Pons (tissue), 1 donor: ENCODE measurements around the gene NHEJ1.

Experiments used
- DNase-seq: peaks from one replicate; pipeline ENCODE4 v3.0.0-alpha.2; 2016; ENCODE audit warnings: low spot score

Gene NHEJ1

GRCh38 chr2:219167997-219168396, 7.4 kb upstream of the NHEJ1 start:
- no peak for DNase-seq

GRCh38 chr2:219165058-219165911, 4.7 kb upstream of the NHEJ1 start:
- no peak for DNase-seq

- no peak for DNase-seq
These were observed 2.5 kb upstream of the NHEJ1 start for GRCh38 chr2:219163156-219163555.

- no peak for DNase-seq
These were observed 482 bp upstream of the NHEJ1 start for GRCh38 chr2:219161097-219161496.

- DNase-seq = no peak
These were observed 837 bp downstream of the NHEJ1 start for GRCh38 chr2:219159771-219160185.

GRCh38 chr2:219158586-219158985, 2.0 kb downstream of the NHEJ1 start:
- no peak for DNase-seq

GRCh38 chr2:219158025-219158424, 2.6 kb downstream of the NHEJ1 start:
- no peak for DNase-seq

- DNase-seq = no peak
These were observed 3.2 kb downstream of the NHEJ1 start for GRCh38 chr2:219157396-219157795.

- peak; percentile 86 for DNase-seq
These were observed 5.5 kb downstream of the NHEJ1 start for GRCh38 chr2:219155054-219155644.

GRCh38 chr2:219149667-219150066, 10.9 kb downstream of the NHEJ1 start:
- DNase-seq = no peak

GRCh38 chr2:219142329-219142728, 18.3 kb downstream of the NHEJ1 start:
- DNase-seq = no peak

- no peak for DNase-seq
These were observed 19.9 kb downstream of the NHEJ1 start for GRCh38 chr2:219140722-219141121.

GRCh38 chr2:219133976-219134375, 26.6 kb downstream of the NHEJ1 start:
- no peak for DNase-seq

- DNase-seq = no peak
These were observed 28.9 kb downstream of the NHEJ1 start for GRCh38 chr2:219131744-219132143.

- no peak for DNase-seq
These were observed 29.3 kb downstream of the NHEJ1 start for GRCh38 chr2:219131327-219131726.

- no peak for DNase-seq
These were observed 31.0 kb downstream of the NHEJ1 start for GRCh38 chr2:219129589-219129988.

- DNase-seq = no peak
These were observed 32.2 kb downstream of the NHEJ1 start for GRCh38 chr2:219128396-219128795.

- no peak for DNase-seq
These were observed 33.5 kb downstream of the NHEJ1 start for GRCh38 chr2:219127037-219127635.

GRCh38 chr2:219126555-219126954, 34.1 kb downstream of the NHEJ1 start:
- DNase-seq = no peak

GRCh38 chr2:219125886-219126270, 34.7 kb downstream of the NHEJ1 start:
- DNase-seq = no peak

GRCh38 chr2:219125225-219125885, 35.3 kb downstream of the NHEJ1 start:
- no peak for DNase-seq

GRCh38 chr2:219124381-219125110, 36.1 kb downstream of the NHEJ1 start:
- DNase-seq = no peak
